GM18517 (cell line): ENCODE data around the gene NACC2.
"Not testable (repeated sequence)": the region's sequence is repeated elsewhere in the genome, so short reads cannot be mapped to it uniquely, and the experiment has no call there.

ENCODE experiments used
- ATAC-seq: cut with Tn5 transposase; IDR thresholded peaks from one replicate; pipeline ENCODE4 v1.9.1; 2021; ENCODE audit warnings: mild to moderate bottlenecking, moderate library complexity; ENCODE audit not compliant: unreplicated experiment

Gene NACC2

DNA sequence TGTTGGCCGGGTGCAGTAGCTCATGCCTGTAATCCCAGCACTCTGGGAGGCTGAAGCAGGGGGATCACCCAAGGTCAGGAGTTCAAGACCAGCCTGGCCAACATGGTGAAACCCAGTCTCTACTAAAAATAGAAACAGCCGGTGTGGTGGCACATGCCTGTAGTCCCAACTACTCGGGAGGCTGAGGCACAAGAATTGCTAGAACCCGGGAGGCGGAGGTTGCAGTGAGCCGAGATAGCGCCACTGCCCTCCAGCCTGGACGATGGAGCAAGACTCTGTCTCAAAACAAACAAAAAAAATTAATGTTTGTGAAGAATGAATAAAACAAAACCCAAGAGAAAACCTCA, 68.2 kb downstream of the NACC2 start:
- ATAC-seq = not testable (repeated sequence)

DNA sequence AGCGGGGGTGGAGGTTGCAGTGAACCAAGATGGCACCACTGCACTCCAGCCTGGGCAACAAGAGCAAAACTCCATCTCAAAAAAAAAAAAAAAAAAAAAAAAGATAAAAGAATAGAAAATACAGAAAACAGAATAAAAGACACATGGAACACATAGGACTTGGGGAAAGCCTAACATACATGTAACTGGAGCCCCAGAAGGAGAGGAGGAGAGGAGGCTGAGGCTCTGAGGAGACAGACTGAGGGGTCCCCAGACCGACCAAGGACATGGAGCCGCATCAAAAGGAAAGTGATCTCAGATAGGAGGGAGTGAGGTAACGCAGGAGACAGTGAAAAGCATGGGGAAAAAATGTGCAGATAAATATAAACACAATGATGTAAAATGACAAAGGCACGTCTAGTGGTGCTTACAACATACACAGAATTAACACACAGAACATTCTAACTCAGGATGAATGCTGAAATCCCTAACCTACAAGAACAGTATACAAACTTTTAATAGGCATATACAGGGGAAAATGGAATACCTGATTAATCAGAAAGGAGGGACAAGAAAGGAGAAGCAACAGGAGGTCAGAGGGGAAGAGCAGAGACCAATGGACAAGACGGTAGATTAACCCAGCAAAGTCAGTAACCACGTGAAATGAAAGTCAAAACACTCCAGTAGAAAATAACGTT, 68.7 kb downstream of the NACC2 start:
- ATAC-seq = no peak

DNA sequence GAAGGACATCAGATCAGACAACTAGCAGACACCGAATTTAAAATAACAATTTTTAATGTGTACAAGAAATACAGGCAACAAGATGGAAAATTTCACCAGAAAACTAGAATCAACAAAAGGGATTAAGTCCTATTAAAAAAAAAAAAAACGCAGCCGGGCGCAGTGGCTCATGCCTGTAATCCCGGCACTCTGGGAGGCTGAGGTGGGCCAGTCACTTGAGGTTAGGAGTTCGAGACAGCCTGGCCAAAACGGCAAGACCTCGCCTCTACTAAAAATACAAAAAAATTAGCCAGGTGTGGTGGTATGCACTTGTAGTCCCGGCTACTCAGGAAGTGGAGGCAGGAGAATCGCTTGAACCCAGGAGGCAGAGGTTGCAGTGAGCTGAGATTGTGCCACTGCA, 69.6 kb downstream of the NACC2 start:
- no peak for ATAC-seq

DNA sequence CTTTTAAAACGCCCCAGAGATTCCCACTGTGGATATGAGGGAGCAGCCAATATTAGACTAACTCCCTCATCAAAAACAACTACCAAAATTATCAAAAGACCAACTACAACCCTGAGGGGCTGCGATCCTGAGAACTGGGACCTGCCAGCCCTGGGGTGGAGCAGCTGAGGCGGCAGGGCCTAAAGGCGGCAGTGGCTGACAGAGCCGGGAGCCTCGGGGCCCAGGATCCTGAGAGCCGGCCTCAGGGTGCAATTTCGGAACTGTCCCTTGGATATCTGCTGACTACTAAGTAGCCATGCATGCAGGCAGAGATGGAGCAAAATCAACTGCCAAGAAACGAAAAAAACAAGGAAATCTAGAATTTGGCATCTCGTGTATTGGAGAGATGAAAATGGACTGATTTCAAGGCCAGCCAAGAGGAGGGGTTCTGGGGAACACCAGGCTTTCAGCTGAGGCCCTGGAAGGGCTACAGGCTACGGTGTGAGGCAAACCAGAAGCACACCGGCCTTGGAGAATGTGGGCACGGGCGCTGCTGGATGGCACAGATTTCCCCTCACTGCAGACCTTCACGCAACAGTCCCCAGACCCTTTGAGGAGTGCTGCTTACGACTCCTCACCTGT, 70.3 kb downstream of the NACC2 start:
- ATAC-seq = no peak

DNA sequence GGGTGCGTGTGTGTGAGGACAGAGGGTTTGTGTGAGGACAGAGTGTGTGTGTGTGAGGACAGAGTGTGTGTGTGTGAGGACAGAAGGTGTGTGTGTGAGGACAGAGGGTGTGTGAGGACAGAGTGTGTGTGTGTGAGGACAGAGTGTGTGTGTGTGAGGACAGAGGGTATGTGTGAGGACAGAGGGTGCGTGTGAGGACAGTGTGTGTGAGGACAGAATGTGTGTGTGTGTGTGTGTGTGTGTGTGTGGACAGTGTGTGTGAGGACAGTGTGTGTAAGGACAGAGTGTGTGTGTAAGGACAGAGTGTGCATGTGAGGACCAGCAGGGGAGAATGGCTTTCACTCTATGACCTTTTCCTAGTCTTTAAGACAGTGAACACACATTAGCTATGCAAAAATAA, 70.8 kb downstream of the NACC2 start:
- ATAC-seq = no peak

DNA sequence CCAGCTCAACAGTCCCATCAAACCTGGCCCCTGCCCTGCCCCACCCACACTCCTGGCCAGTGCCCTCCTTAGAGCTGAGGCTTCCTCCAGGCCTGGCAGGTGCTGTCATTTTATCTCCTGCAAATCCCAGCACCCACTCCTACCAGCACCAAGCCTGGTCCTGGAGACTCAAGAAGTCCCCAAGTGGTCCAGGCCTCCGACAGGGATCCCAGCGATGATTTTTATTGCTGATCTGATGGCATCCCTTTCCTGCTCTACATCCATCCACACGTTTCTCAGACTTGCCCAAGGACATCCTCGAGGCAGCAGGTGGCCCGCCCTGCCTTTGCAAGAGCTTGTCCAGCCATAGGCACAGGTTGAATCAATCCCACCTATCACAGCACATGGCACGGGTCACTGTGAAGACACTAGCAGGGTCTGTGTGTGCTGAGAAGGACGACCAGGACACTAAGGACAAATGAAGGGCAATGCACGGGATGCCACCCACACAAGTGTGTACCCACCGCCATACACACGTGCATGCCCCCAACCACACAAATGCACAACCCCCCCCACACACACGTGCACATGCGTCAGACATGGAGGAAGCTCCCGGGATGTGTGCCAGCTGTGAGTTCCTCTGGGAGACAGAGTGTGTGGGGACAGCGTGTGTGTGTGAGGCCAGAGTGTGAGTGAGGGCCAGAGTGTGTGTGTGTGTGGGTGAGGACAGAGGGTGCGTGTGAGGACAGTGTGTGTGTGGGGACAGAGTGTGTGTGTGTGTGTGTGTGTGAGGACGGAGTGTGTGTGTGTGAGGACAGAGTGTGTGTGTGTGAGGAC, 71.5 kb downstream of the NACC2 start:
- no peak for ATAC-seq

DNA sequence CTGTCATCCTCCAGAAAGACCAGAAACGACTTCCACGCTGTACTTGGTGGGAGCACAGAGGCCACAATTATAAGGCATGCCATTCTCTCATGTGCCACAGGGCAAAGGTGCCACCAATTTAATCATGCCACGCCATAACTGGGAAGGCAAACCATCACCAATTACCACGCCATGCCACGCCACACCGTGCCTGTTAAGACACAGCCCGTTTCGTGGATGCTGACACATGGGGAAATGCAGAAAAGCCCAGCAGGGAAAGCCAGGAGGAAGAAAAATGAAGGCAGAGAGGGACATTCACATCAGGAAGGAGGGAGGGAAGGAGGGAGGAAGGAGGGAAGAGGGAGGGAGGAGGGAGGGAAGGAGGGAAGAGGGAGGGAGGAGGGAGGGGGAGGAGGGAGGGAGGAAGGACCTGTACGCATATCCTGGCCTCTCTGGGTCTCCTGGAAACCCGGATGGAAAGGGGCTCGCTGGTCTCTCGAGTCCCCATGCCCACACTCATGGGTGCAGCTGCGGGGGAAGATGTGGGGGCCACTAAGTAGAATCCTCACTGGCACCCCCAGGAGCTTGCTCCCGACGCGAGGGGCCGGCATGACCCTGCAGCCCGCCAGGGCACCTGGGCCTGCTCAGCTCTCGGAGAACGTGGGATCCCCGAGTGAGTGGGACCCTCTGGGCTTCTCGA, 72.2 kb downstream of the NACC2 start:
- no peak for ATAC-seq

DNA sequence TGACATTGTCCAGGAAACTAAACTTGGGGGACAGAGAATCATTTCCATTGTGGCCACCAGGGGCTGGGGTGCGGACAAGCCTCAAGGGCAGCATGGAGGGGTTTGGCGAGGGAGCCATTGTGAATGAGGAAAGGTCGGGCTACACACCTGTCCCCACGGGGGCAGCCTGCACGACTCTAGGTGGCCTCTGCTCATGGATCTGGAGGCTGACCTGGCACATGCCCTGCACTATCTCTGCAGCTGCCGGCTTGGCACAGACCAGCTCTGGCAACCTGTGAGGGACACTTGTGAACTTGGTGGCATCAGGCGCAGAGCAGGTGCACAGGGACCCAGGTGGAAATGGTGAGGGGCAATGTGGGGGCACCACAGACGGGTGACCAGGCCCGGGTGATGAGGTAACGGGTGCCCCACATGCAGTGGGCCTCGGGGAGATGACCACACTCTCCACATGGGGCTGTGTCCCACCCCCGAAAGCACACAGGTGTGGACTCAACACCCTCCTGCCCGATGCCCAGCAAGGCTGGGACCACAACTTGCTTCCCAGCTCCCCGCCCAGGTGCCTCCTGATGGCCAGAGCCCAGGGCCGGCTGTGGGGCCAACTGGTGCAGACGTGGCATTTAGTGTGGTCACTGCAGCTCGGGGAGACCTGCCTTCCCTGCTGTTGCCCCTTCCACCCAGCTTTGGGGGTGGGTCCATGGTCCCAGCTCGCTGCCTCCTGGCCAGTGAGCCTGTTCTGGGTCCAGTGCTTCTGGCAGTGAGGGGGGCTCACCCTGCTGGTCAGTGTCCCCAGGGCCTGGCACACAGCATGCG, 73.0 kb downstream of the NACC2 start:
- no peak for ATAC-seq

DNA sequence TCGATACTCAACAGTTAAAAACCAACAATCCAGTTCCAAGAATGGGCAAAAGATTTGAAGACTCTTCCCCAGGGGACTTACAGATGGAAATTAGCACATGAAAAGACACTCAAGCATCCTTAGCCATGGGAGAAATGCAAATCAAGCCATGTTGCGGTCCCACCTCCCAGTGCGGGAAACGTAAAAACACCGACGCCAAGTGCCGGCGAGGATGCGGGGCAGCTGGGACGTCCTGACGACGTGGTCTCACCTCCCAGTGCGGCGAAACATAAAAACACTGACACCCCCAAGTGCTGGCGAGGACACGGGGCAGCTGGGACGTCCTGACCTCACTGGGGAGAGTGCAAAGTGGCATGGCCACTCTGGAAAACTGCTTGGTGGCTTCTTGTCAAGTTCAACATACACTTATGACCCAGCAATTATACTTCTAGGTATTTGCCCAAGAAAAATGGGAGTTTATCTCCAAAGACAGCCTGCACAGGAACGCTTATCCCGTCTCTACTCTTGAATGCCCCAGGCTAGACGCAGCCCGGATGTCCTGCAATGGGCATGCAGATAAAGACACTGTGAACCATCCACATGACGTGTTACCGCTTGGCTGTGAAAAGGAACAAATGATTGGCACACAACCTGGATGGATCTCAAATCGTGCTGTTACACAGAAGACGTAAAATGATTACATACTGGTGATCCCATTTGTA, 73.8 kb downstream of the NACC2 start:
- no peak for ATAC-seq

DNA sequence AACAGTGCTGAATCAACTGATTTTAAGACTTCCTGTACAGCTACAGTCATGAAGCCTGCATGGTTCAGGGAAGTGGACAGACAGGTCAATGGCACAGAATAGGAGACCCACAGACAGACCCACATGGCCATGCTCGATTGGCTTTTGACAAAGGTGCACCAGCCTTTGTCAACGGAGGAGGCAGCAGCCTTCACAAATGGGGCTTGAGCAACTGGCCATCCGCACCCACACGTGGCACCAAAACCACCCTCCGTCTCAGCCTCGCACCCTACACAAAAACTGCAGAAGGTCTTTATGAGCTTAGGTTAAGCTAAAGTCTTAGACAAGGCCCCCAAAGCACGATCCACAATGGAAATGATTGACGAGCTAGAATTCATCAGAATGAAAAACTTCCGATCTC, 74.4 kb downstream of the NACC2 start:
- no peak for ATAC-seq

DNA sequence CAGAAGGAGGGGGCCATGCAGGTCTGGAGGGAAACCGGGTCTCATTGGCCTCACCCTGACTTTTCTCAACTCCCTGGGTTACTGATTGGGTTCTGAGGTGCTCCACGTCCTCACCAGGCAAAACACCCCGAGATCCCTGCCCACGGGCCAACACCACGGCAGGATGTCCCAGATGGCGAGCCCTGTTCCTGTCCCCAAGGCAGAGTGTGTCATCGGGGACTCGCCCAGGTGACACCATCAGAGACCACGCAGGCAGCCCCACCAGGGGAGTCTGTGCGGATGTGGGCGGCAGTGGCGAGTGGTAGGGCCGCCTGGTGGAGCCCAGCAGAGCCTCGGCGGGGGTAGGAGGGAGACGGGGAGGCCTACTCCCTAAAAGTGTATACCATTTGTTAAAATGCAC, 74.9 kb downstream of the NACC2 start:
- no peak for ATAC-seq

DNA sequence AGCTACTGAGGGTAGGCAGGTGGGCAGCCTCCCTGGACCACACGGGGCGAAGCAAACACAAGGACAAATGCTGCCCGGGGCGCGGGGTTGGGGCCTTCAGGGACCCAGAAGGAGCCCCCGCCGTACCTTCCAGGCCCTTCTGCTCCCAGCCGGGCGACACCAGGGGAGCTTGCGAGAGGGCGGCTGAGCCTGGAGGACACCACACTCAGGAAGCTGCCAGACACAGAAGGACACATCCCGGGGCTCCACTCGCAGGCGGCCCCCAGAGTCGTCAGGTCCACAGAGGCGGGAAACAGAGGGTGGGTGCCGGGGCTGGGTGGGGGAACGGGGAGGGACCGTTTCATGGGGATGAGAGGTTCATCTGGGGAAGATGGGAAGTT, 75.4 kb downstream of the NACC2 start:
- no peak for ATAC-seq

DNA sequence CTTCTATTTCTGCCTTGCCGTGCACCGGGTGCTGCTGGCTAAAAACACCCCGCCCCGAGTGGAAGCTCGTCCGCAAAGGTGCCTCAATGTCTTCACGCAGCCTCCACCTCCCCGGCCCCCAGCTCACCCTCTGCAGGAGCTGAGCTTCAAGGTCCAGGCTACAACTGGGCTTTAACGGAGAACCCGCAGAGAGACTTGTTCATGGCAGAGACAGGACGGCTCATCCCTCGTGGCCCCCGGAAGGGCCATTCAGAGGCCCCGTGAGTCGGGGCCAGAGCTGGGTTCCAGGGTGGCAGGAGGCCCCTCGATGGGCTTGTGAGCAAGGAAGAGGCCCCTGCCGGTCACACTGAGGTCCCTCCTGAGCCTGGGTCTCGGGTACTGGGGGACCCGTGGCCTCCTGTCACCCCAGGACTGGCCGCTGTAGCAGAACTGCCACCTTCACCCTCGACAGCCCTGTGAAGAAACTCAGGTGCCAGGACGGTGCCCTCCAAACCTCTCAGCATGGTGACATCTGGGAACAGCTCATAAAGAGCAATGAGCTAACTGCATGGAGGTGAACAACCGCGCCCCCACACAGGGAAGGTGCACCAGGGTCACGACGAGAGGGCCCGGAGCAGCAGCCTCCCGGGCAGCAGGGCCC, 75.9 kb downstream of the NACC2 start:
- no peak for ATAC-seq

DNA sequence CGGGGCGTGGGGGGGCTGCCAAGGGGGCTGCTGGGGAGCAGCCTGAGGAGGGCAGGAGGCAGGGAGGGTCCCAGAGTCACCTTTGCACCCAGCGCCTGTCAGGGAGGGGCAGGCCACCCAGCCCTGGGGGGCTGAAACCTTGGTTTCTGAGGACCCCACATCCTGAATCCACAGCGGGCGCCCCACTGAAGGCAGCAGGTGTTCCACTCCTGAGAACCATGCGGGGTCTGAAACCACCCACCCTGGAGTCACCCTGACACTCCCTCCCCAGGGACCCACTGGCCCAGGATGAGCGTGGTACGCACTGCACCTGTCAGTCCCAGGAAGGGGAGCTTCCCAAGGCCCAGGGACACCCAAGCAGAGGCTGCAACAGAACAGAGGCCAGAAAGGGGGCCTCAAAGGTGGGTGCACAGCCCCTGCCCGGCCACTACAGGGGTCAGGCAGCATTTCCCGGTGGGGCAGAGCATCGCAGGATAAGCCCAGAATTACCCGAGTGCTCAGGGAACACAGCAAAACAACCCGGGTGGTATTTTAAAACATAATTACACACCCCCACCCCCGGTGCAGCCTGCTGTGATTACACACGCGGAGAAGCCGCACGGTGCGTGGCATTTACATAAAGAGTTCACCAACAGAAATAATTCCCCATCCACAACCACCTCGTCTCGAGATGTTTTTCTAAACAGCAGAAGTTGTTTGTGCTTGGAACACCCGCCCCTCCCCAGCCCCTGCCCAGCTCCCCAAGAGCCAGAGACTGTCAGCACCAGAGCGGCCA, 76.6 kb downstream of the NACC2 start:
- no peak for ATAC-seq

DNA sequence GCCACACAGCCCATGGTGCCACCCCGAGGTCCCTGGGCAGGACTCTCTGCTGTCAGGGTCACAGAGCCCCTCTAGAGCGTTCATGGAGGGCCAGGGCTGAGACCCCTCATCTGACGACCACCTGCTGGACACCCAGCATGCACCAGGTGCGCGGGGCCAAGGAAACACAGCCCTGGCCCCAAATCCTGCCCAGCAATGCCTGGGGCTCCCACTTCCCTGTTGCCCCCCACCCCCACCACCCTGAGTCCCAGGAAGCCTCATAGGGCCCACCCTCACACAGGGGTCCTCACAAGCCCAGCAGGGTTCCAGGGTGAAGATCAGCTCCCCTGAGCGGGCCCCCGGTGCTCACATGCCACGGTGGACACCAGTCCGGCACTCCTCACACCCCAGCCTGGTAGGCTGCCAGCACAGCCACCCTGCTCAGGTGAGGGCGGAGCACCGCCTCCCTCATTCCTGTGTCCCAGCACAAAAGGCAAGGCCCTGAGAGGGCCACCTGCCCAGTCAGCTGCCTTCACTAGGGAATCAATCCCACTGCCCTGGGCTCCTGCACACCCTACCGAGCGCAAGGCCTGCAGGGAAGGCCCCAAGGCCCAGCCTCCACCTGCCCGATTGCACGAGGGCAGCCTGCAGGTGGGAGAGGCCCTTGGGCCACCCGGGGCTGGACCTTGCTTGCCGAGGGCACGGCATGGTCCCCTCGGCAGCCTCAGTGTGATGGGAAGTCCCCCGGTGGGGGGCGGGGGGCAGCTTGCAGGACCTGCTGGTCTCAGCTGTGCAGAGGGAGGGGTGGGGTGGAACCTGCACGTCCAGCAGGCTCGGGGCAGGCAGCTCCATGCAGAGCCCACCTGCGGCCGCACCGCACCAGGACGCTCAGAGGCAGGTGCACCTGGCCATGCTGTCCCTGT, 77.5 kb downstream of the NACC2 start:
- no peak for ATAC-seq

DNA sequence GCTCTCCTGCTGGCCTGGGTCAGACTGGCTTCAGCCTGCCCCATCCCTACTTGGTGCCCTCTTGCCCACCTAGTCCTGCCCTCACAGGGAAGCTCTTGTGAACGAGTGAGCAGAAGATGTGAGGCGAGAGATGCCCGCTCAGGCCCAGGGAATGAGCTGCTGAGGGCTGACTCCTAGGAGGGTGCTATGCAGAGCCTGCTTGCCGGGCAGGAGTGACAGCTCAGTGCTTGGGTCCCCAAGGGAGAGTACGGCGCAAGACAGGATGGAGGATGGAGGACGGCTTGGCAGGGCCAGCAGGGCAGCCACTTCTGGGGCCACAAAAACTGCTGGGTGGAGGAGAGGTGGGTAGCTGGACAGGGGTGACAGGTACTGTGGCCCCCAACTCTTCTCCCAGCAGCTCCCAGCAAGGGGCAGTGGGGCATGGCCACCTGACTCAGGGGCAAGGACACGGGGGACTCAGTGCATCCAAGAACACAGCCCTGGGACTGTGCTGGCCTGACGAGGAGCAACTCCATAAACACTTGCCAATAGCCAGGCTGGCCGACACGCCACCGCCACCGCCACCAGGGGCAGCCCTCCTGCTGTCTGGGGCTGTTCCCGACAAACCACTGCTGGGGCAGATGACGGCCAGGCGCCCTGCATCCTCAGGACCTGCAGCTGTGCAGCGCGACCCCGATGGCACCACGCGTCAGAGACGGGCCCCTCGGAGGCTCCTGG, 78.4 kb downstream of the NACC2 start:
- no peak for ATAC-seq
